DOHH2 (cell line): ENCODE measurements around the gene GPC1.

Experiments
- H3F3A ChIP-seq: fragments of 200-600 bp; sonication (generic), shearing (Covaris generic); 2 replicates; pipeline ENCODE4 v1.6.0; 2016; ENCODE audit warnings: antibody characterized with exemption, mild to moderate bottlenecking; ENCODE audit not compliant: control insufficient read depth, insufficient read depth
- H3K27ac ChIP-seq: fragments of 200-600 bp; sonication (generic); 2 replicates; pipeline ENCODE4 v1.5.1; 2014; ENCODE audit warnings: low read depth, mild to moderate bottlenecking, low read length, moderate library complexity
- H3K27me3 ChIP-seq: fragments of 200-600 bp; sonication (generic); 2 replicates; pipeline ENCODE4 v1.6.1; 2014; ENCODE audit warnings: mild to moderate bottlenecking, low read length, mixed read lengths; ENCODE audit not compliant: control insufficient read depth
- H3K36me3 ChIP-seq: fragments of 200-600 bp; sonication (generic); 2 replicates; pipeline ENCODE4 v1.6.1; 2014; ENCODE audit warnings: mild to moderate bottlenecking, low read length, moderate library complexity, mixed read lengths; ENCODE audit not compliant: control insufficient read depth
- H3K4me1 ChIP-seq: fragments of 200-600 bp; sonication (generic); 2 replicates; pipeline ENCODE4 v1.6.1; 2014; ENCODE audit warnings: mild to moderate bottlenecking, low read length, mixed read lengths; ENCODE audit not compliant: control insufficient read depth
- H3K4me2 ChIP-seq: fragments of 200-600 bp; sonication (generic); 2 replicates; pipeline ENCODE4 v1.6.0; 2014; ENCODE audit warnings: mild to moderate bottlenecking, low read length, moderate library complexity
- H3K4me3 ChIP-seq: fragments of 200-600 bp; sonication (generic); 2 replicates; pipeline ENCODE4 v1.5.1; 2014; ENCODE audit warnings: mild to moderate bottlenecking, low read length, mixed read lengths
- H3K79me2 ChIP-seq: fragments of 200-600 bp; sonication (generic); 2 replicates; pipeline ENCODE4 v1.6.1; 2014; ENCODE audit warnings: mild to moderate bottlenecking, low read length, mixed read lengths; ENCODE audit not compliant: control insufficient read depth
- H3K9me2 ChIP-seq: fragments of 200-600 bp; sonication (generic); replicated peaks from 2 replicates; pipeline ENCODE4 v1.6.1; 2014; ENCODE audit warnings: mild to moderate bottlenecking, low read length, mixed read lengths; ENCODE audit not compliant: control insufficient read depth
- H3K9me3 ChIP-seq: fragments of 200-600 bp; sonication (generic); 2 replicates; pipeline ENCODE4 v1.6.1; 2014; ENCODE audit warnings: antibody characterized with exemption, low read length, mixed read lengths; ENCODE audit not compliant: control insufficient read depth, insufficient read depth
- H4K20me1 ChIP-seq: fragments of 200-600 bp; sonication (generic); 2 replicates; pipeline ENCODE4 v1.6.0; 2014; ENCODE audit warnings: low read depth, mild to moderate bottlenecking, antibody characterized with exemption, low read length, moderate library complexity; ENCODE audit not compliant: control insufficient read depth, insufficient read depth
- CTCF ChIP-seq: fragments of 200-600 bp; sonication (generic); IDR thresholded peaks from one replicate; pipeline ENCODE4 v1.5.1; 2014; ENCODE audit warnings: antibody characterized with exemption, mild to moderate bottlenecking, low read depth, low read length; ENCODE audit not compliant: poor library complexity, severe bottlenecking
- EZH2phosphoT487 ChIP-seq: fragments of 200-600 bp; sonication (generic); IDR thresholded peaks from 2 replicates; pipeline ENCODE4 v1.6.1; 2017; ENCODE audit warnings: borderline replicate concordance, mild to moderate bottlenecking, antibody characterized with exemption, low read length, moderate library complexity, mixed read lengths

GPC1 gene

GRCh38 chr2:240513549-240514287, 78.3 kb downstream of the GPC1 start:
- H3K4me1 ChIP-seq: peaks cover 12% of the 10 kb centered on the region
- H3K36me3 ChIP-seq: peaks cover 19% of the 10 kb centered on the region
- TF ChIP-seq EZH2phosphoT487: no peak
- TF ChIP-seq CTCF: peak; percentile 96
- H3F3A ChIP-seq: no peaks in the 10 kb centered on the region
- H3K4me2 ChIP-seq: peak overlapping the region; percentile 35
- no peaks in the 10 kb centered on the region for H3K27me3 ChIP-seq
- H3K27ac ChIP-seq: peak overlapping the region; percentile 21
- peaks cover 5% of the 10 kb centered on the region; the same call in 1 of the 2 replicates for H4K20me1 ChIP-seq
- no peaks in the 10 kb centered on the region for H3K79me2 ChIP-seq
- H3K9me3 ChIP-seq: no peaks in the 10 kb centered on the region
- no peaks in the 10 kb centered on the region for H3K9me2 ChIP-seq
- no peak overlapping the region for H3K4me3 ChIP-seq

- no peaks in the 10 kb centered on the region for H3K27me3 ChIP-seq
- H3K79me2 ChIP-seq: no peaks in the 10 kb centered on the region
- H3K9me3 ChIP-seq: no peaks in the 10 kb centered on the region
- peaks cover 5% of the 10 kb centered on the region; the same call in 1 of the 2 replicates for H4K20me1 ChIP-seq
- H3K36me3 ChIP-seq: peaks cover 19% of the 10 kb centered on the region
- TF ChIP-seq CTCF (no peak), EZH2phosphoT487 (no peak)
- peak overlapping the region; percentile 35; the same call in 1 of the 2 replicates for H3K4me2 ChIP-seq
- no peaks in the 10 kb centered on the region for H3F3A ChIP-seq
- no peak overlapping the region for H3K4me3 ChIP-seq
- no peaks in the 10 kb centered on the region for H3K9me2 ChIP-seq
- H3K4me1 ChIP-seq: peaks cover 12% of the 10 kb centered on the region
- H3K27ac ChIP-seq: peak overlapping the region; percentile 21
Measured at GRCh38 chr2:240514631-240515030, 79.2 kb downstream of the GPC1 start.

- Histone ChIP-seq H4K20me1 (peaks cover 5% of the 10 kb centered on the region; the same call in 1 of the 2 replicates), H3K4me2 (no peak overlapping the region), H3K9me3 (peaks cover 3% of the 10 kb centered on the region; the same call in 1 of the 2 replicates), H3K9me2 (no peaks in the 10 kb centered on the region), H3K79me2 (no peaks in the 10 kb centered on the region), H3K4me1 (peaks cover 12% of the 10 kb centered on the region), H3K4me3 (no peak overlapping the region), H3K36me3 (peaks cover 16% of the 10 kb centered on the region), H3K27me3 (no peaks in the 10 kb centered on the region), H3K27ac (no peak overlapping the region), H3F3A (no peaks in the 10 kb centered on the region)
- TF ChIP-seq CTCF: no peak
- TF ChIP-seq EZH2phosphoT487: no peak
Measured at GRCh38 chr2:240517342-240517741, 81.9 kb downstream of the GPC1 start.
